Measurements from ENCODE around the gene INHBE.
A peak's percentile ranks its signal among the peaks of the same experiment; 100 is the strongest.

The INHBE gene

GRCh38 chr12:57461917-57462250, 6.8 kb downstream of the INHBE start:
- DNase-seq, result no peak

GRCh38 chr12:57462251-57462911, 7.3 kb downstream of the INHBE start:
- peak; percentile 92 for DNase-seq

GRCh38 chr12:57462912-57463253, 7.8 kb downstream of the INHBE start:
- DNase-seq, result no peak

GRCh38 chr12:57464569-57464968, 9.5 kb downstream of the INHBE start:
- DNase-seq, result no peak

GRCh38 chr12:57465030-57465746, 10.1 kb downstream of the INHBE start:
- no peak for DNase-seq

GRCh38 chr12:57465747-57466505, 10.8 kb downstream of the INHBE start:
- DNase-seq, result no peak

- DNase-seq, result no peak
These were observed 12.2 kb downstream of the INHBE start for GRCh38 chr12:57467212-57467874.

- no peak for DNase-seq
These were observed 12.8 kb downstream of the INHBE start for GRCh38 chr12:57467915-57468314.

- no peak for DNase-seq
These were observed 14.4 kb downstream of the INHBE start for GRCh38 chr12:57469296-57470164.

- no peak for DNase-seq
These were observed 15.3 kb downstream of the INHBE start for GRCh38 chr12:57470286-57470969.

GRCh38 chr12:57470970-57471656, 16.0 kb downstream of the INHBE start:
- DNase-seq, result no peak

GRCh38 chr12:57471661-57472060, 16.6 kb downstream of the INHBE start:
- no peak for DNase-seq

GRCh38 chr12:57472391-57472790, 17.3 kb downstream of the INHBE start:
- no peak for DNase-seq

GRCh38 chr12:57473392-57473791, 18.3 kb downstream of the INHBE start:
- no peak for DNase-seq

- DNase-seq, result no peak
These were observed 18.8 kb downstream of the INHBE start for GRCh38 chr12:57473886-57474285.

GRCh38 chr12:57474430-57474829, 19.3 kb downstream of the INHBE start:
- DNase-seq, result no peak

GRCh38 chr12:57474862-57475261, 19.8 kb downstream of the INHBE start:
- no peak for DNase-seq

- no peak for DNase-seq
These were observed 20.4 kb downstream of the INHBE start for GRCh38 chr12:57475271-57476161.

GRCh38 chr12:57476162-57476992, 21.3 kb downstream of the INHBE start:
- DNase-seq, result peak; percentile 79

All from CD4-positive, alpha-beta T cell treated with Interleukin-17A for 4 hours (primary cell).